GM19324 (cell line): ENCODE data around the gene ABL1.

Source experiments
- ATAC-seq: cut with Tn5 transposase; IDR thresholded peaks from one replicate; pipeline ENCODE4 v1.9.1; 2021; ENCODE audit warnings: mild to moderate bottlenecking, moderate library complexity; ENCODE audit not compliant: unreplicated experiment, low FRiP score

Gene ABL1

DNA sequence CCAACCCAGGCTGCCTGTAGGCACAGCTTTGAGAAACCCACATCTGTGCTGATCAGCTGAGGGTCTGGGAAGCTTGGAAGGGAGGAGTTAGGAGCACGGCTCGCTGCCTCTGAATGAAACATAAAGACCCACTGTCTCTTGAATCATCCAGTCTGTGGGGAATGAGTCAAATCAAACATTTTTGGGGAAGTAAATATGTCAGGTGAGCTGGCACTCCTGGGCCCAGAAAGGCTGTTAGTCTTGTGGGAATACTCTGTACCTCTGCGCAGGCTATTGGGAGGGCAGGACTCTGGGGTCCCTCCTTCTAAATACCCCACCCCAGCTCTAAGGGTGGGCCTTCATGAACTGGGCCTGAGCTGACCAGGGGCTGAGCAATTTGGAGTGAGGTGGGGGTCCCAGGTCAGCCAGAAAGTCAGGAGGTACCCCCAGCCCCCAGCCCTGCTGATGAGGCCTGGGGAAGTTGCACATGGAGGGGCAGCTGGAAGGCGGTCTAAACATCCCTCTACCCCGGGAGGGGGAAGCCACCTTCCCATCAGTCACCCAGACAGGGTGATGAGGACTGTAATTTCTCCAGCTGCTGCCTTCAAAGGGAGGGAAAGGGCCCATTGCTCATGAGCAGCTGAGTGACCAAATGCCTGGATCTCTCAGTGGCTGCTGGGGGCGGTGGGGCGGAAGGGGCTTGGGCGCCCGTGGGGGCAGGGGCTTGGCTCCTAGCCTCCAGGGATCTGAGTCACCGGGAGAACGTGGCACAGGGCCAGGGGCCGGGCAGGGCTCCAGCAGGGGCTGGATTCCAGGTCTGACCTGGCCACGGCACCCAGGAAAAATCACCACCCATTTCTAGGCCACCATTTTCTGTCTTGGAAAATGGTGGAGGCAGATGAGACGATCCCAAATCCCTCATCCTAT lies 93.2 kb downstream of the ABL1 start:
- no peak for ATAC-seq

DNA sequence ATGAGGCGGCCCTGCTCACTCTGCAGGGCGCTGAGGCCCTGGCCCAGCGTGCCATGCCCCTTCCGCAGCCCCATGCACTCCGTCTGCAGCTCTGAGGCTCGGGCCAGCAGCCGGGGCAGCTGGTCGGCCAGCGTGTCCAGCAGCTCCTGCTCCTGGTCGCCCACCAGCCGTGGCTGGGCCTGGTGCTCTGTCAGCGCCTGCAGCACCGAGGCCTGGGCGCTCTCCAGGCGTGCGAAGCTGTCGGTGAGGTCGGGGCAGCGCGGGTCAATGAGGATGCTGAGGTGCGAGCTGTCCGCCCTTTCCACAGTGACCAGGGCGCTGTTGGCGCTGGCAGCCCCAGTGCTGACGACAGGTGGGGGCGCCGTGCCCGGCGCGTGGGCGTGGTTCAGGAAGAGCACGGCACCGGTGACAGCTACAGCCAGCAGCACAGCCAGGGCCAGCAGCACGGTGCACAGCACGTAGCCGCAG lies 94.6 kb downstream of the ABL1 start:
- ATAC-seq, result no peak

- ATAC-seq, result no peak
Measured at GRCh38 chr9:130930132-130930803, 95.2 kb downstream of the ABL1 start.

- ATAC-seq, result no peak
Measured at GRCh38 chr9:130930804-130931349, 95.8 kb downstream of the ABL1 start.

- no peak for ATAC-seq
Measured at GRCh38 chr9:130931508-130932254, 96.6 kb downstream of the ABL1 start.

DNA sequence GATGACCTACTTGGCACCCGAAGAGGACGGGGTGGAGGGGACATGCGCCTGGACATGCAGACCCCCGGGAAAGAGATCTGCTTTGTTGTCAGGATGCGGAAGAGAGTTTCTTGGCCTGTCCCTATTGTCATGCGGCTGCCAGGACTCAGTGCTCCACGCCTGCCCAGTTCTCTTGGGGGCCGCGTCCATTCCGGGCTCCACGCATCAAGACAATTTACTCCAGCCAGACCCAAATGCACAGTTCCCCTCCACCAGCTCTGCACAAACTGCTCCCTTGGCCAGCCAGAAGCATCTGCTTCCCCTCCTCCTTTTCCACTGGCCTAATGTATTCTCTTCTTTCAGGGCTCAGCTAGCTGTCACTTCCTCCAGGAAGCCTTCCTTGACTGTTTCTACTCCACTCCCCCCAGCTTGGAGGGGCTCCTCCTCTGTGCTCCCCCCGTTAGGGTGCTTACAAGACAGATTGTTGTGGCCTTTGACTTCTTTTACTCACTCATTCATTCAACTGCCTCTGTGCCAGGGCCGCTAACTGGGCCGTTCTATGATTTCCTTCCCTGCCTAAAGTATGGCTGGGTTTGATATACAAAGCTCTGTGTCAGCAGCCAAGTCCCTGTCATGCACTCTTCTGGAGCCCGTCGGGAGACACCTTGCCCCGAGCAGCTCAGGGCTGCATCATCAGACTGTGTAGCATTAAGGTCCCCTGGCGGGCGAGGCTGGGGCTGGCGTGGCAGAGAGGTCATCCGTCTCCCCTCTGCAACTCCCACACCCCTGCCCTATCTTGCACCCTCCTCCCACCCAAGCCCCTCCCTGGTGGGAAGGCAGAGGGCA lies 97.4 kb downstream of the ABL1 start:
- ATAC-seq, result no peak

DNA sequence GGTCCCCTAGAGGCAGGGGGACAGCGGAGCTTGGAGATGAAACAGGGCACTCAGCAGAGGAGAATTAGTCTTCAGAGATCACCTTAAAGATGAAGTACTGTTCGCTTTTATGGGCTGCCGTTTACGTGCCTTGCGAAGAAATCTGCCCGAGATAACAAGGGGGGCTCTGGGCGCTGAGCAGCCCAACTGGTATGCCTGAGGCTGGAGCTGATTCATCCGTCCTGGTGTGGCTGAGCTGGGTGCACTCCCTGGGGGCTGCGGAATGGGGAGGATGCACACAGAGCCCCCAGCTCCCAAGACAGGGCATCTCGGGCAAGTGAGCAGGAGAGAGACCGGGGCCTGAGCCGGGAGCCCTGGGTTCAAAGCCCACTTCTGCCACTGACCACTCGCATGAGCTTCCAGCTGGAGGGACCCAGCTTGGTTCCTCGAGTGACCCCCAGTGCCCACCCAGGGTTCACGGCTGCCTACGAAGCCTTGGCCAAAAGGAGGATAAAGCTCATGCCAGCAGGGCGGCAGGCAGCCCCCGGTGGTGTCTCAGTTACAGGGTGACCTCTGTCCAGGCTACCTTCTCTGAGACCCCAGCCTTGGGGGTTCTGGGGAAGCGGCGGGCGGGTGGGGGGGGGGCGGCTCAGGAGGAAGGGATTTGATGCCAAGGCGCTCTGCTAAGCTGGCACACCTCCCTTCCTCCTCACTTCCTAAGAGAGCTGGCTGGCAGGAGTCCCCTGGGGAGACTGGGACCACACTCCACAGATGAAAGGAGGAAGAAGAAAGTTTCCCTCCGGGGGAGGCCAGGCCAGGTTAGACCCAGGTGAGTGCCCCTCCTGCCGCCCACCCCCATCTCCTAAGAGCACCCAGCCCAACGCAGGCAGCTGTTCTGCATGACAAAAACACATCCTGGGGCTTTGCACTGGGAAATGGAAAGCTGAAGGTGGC lies 98.3 kb downstream of the ABL1 start:
- no peak for ATAC-seq

DNA sequence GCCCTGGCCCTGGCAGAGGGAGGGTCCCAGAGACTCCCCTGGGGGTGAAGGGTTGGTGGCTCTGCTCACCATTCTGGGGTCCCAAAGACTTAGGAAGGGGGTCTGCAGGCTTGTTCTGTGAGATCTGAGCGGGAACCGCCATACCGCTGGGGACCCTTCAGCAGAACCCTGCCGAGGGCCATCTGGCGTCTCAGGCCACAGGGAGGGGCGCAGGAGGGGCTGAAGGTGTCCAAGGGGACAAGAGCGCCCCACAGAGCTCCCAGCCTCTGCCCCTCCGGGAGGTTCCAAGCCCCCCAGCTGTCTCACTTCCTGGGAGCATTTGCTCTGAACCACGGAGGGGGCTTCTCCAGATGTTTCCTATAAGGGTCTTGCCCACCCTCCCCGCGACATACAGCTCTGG lies 99.2 kb downstream of the ABL1 start:
- ATAC-seq, result no peak

GRCh38 chr9:130934702-130935647 lies 99.9 kb downstream of the ABL1 start:
- ATAC-seq, result no peak

DNA sequence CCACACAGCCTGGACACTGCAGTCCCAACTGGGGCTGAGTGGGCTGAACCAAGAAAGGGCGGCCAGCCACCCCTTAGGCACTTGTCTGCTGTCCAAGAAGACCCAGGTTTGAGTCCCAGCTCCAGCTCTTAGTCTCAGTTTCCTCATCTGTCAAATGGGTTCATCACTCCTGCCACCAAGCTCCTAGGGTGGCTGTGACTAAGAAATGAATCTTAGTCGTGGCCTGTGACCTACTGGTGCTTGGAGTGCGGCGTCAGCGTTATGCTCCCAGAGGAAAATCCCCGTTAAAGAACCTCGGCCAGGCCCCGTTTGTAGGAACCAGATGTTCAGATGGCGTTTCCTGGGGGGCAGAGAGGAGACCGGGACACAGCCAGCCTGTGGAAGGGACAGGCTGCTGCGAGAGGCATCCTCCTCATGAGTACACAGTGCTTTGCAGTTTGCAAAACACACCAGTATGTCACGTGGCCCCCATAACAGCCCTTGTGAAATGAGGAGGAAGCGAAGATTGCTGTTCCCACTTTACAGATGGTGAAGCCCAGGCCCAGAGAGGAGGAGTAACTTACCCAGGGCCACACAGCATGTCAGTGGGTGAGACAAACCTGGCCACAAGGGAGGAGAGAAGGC lies 100.7 kb downstream of the ABL1 start:
- no peak for ATAC-seq

GRCh38 chr9:130936285-130937117 lies 101.4 kb downstream of the ABL1 start:
- ATAC-seq, result no peak
